HepG2 (cell line): ENCODE data around the gene SEC24D. TPM values are rescaled to one million over a fixed set of nuclear protein-coding genes. Genes with fewer than 3 reads are reported as not detected.

Source experiments
- ATAC-seq: fragments of 200-7000 bp; cut with Tn5 transposase; 3 replicates; pipeline ENCODE4 v1.9.1; 2020; ENCODE audit warnings: mild to moderate bottlenecking, moderate library complexity
- BruUV-seq: library from RNA; stranded (reverse); fragments of 400-500 nt; replicated peaks from 2 replicates; lab custom pipeline; 2021; lab: Mats Ljungman, UMichigan
- CTCF ChIA-PET: fragments of 300-600 bp; formaldehyde crosslinking; extraction: SDS; loops from one replicate; lab custom pipeline; 2021; ENCODE audit warnings: low total read pairs, inconsistent platforms, low intra/inter-chr PET ratio; lab: Yijun Ruan, JAX
- POLR2A ChIA-PET: fragments of 350-600 bp; sonication (Branson Sonifier 250); formaldehyde crosslinking; loops from one replicate; lab custom pipeline; 2020; ENCODE audit warnings: antibody characterized with exemption, inconsistent platforms; lab: Yijun Ruan, JAX
- DNase-seq: peaks from one replicate; pipeline ENCODE4 v3.0.0-alpha.2; 2015; ENCODE audit warnings: low spot score
- FAIRE-seq: peaks from 3 replicates; lab custom pipeline; 2011; peaks lifted over from hg19 to GRCh38; lab: Jason Lieb, UNC
- H2AFZ ChIP-seq: one replicate; pipeline ENCODE4 v1.6.1; 2011; ENCODE audit warnings: low read length, inconsistent platforms
- H3K27ac ChIP-seq: fragments of 300-600 bp; 3 replicates; pipeline ENCODE4 v1.8.0; 2011; ENCODE audit warnings: mixed run types, mild to moderate bottlenecking, mixed read lengths, low read length, inconsistent platforms; ENCODE audit not compliant: insufficient read depth; ENCODE audit errors: extremely low read length
- H3K27me3 ChIP-seq, 2 experiments: fragments of 200-600 bp in 1 of 2; 2 replicates in 1 of 2; 3 replicates in 1 of 2; pipeline versions ENCODE4 v1.6.0 to v1.8.0; 2011; ENCODE audit warnings: low read length in 2 of 2, mild to moderate bottlenecking in 2 of 2, moderate library complexity in 2 of 2, inconsistent platforms in 1 of 2; ENCODE audit not compliant: insufficient read depth in 2 of 2, control insufficient read depth in 1 of 2
- H3K36me3 ChIP-seq, 2 experiments: fragments of 200-600 bp in 1 of 2; replicated peaks in 1 of 2; 2 replicates in 1 of 2; 3 replicates in 1 of 2; pipeline versions ENCODE4 v1.5.1 to v1.8.0; 2011; ENCODE audit warnings: low read length in 2 of 2, inconsistent platforms in 1 of 2; ENCODE audit not compliant: insufficient read depth in 2 of 2, control insufficient read depth in 1 of 2
- H3K4me1 ChIP-seq: 2 replicates; pipeline ENCODE4 v1.5.1; 2012; ENCODE audit warnings: low read length, inconsistent platforms; ENCODE audit not compliant: insufficient read depth
- H3K4me2 ChIP-seq: 2 replicates; pipeline ENCODE4 v1.6.0; 2011; ENCODE audit warnings: low read depth, low read length, inconsistent platforms
- H3K4me3 ChIP-seq, 3 experiments: fragments of 200-600 bp in 1 of 3; sonication (generic), shearing (Covaris generic) in 1 of 3; replicated peaks in 1 of 3; 2 replicates each; pipeline ENCODE4 v1.5.1; 2011 to 2016; ENCODE audit warnings: low read length in 3 of 3, inconsistent platforms in 2 of 3, low read depth in 2 of 3, mild to moderate bottlenecking in 2 of 3, control low read depth in 1 of 3, mixed read lengths in 1 of 3; ENCODE audit not compliant: insufficient read depth in 1 of 3
- H3K79me2 ChIP-seq: one replicate; pipeline ENCODE4 v1.6.1; 2011; ENCODE audit warnings: low read length, inconsistent platforms; ENCODE audit not compliant: insufficient read depth
- H3K9ac ChIP-seq: 2 replicates; pipeline ENCODE4 v1.6.0; 2011; ENCODE audit warnings: mild to moderate bottlenecking, low read depth, low read length, inconsistent platforms; ENCODE audit not compliant: insufficient read depth
- H3K9me3 ChIP-seq: 2 replicates; pipeline ENCODE4 v1.5.1; 2012; ENCODE audit warnings: mild to moderate bottlenecking, low read length
- H4K20me1 ChIP-seq: 2 replicates; pipeline ENCODE4 v1.6.0; 2011; ENCODE audit warnings: inconsistent platforms, mild to moderate bottlenecking, low read length, moderate library complexity; ENCODE audit not compliant: insufficient read depth
- CC2D1A ChIP-seq: sonication (generic); formaldehyde crosslinking; IDR thresholded peaks from 2 replicates; pipeline ENCODE4 v1.8.1; 2023; ENCODE audit warnings: mild to moderate bottlenecking, missing genetic modification reagents
- FOXJ3 ChIP-seq: sonication (generic); formaldehyde crosslinking; IDR thresholded peaks from 2 replicates; pipeline ENCODE4 v1.4.0; 2020; ENCODE audit warnings: missing genetic modification reagents, mild to moderate bottlenecking, borderline replicate concordance
- IRX3 ChIP-seq: sonication (generic); formaldehyde crosslinking; IDR thresholded peaks from 2 replicates; pipeline ENCODE4 v1.8.1; 2023; ENCODE audit warnings: mild to moderate bottlenecking, low read depth, missing genetic modification reagents, borderline replicate concordance
- TRIM22 ChIP-seq: fragments of 450-650 bp; IDR thresholded peaks from 2 replicates; pipeline ENCODE4 v1.6.1; 2017
- ZNF280D ChIP-seq: sonication (generic); formaldehyde crosslinking; IDR thresholded peaks from 2 replicates; pipeline ENCODE4 v1.5.1; 2020; ENCODE audit warnings: mild to moderate bottlenecking, missing genetic modification reagents
- ZNF557 ChIP-seq: sonication (generic); formaldehyde crosslinking; IDR thresholded peaks from 2 replicates; pipeline ENCODE4 v1.4.0; 2020; ENCODE audit warnings: missing genetic modification reagents
- ZNF564 ChIP-seq: sonication (generic); formaldehyde crosslinking; IDR thresholded peaks from 2 replicates; pipeline ENCODE4 v1.8.1; 2023; ENCODE audit warnings: mild to moderate bottlenecking, missing genetic modification reagents
- WGBS: methylation state at CpG from one replicate; pipeline ENCODE4 v1.1.6; 2017; ENCODE audit warnings: low lambda C conversion rate; 5-methylcytosine and 5-hydroxymethylcytosine counted together
- in situ Hi-C: cut with HindIII; loops from 2 replicates; pipeline ENCODE4 v1.10.0; 2017; ENCODE audit warnings: low pct_unique_long_range_greater_than_20kb; ENCODE audit not compliant: extremely low pct_ligation_motif_present
- intact Hi-C: fragments of 100-400 bp; cut with micrococcal nuclease; formaldehyde crosslinking; loops from one replicate; pipeline ENCODE4 v1.10.0; 2022; ENCODE audit not compliant: unreplicated experiment
- polyA plus RNA-seq, 8 experiments: library from polyadenylated mRNA; depleted of rRNA in 3 of 8; stranded (reverse) in 7 of 8; unstranded in 1 of 8; fragments of >200 nt; fragmentation: Illumina TruSeq in 4 of 8; extraction: Trizol in 4 of 8; gene quantifications; 2 replicates each; pipeline versions ENCODE4 v1.2.1 to v1.2.3, GENCODE V29; 2011 to 2016; ENCODE audit warnings: low read depth in 4 of 8, missing spikeins in 1 of 8, mixed read lengths in 1 of 8; ENCODE audit not compliant: insufficient read depth in 1 of 8
- total RNA-seq, 5 experiments: library from RNA; depleted of rRNA; stranded (reverse); fragments of >200 nt; fragmentation: Illumina TruSeq; extraction: Trizol; gene quantifications; 2 replicates each; pipeline ENCODE4 v1.2.3, GENCODE V29; 2016; ENCODE audit warnings: low read depth in 1 of 5
- TF ChIP-seq, protein P1 (sequence below): sonication (generic); formaldehyde crosslinking; IDR thresholded peaks from 2 replicates; pipeline ENCODE4 v1.5.1; 2020; ENCODE audit warnings: missing genetic modification reagents, mild to moderate bottlenecking, borderline replicate concordance
- TF ChIP-seq, protein P2 (sequence below): sonication (generic); formaldehyde crosslinking; IDR thresholded peaks from 2 replicates; pipeline ENCODE4 v1.4.0; 2020; ENCODE audit warnings: mild to moderate bottlenecking, missing genetic modification reagents
- TF ChIP-seq, protein P3 (sequence below): sonication (generic); IDR thresholded peaks from 2 replicates; pipeline ENCODE4 v1.6.1; 2016; ENCODE audit warnings: low read depth, borderline replicate concordance

Gene SEC24D
- total and polyA plus RNA-seq, 2 of the 13 experiments (the other 11 are each of a cell fraction or from before 2014, with no cell fraction given): 30.0 to 51.1 TPM

GRCh38 chr4:118772081-118772766 is 63.7 kb downstream of the SEC24D start:
- WGBS: 82% methylated on average over 7 of the region's 7 CpGs
- no peak overlapping the region for H3K4me3 ChIP-seq
- intact Hi-C loops: loop anchor here (1.0 to 2.0 kb wide), 3 partner anchors 93 to 197 kb away; no protein-coding TSS in a partner anchor
- TF ChIP-seq, protein P1, sequence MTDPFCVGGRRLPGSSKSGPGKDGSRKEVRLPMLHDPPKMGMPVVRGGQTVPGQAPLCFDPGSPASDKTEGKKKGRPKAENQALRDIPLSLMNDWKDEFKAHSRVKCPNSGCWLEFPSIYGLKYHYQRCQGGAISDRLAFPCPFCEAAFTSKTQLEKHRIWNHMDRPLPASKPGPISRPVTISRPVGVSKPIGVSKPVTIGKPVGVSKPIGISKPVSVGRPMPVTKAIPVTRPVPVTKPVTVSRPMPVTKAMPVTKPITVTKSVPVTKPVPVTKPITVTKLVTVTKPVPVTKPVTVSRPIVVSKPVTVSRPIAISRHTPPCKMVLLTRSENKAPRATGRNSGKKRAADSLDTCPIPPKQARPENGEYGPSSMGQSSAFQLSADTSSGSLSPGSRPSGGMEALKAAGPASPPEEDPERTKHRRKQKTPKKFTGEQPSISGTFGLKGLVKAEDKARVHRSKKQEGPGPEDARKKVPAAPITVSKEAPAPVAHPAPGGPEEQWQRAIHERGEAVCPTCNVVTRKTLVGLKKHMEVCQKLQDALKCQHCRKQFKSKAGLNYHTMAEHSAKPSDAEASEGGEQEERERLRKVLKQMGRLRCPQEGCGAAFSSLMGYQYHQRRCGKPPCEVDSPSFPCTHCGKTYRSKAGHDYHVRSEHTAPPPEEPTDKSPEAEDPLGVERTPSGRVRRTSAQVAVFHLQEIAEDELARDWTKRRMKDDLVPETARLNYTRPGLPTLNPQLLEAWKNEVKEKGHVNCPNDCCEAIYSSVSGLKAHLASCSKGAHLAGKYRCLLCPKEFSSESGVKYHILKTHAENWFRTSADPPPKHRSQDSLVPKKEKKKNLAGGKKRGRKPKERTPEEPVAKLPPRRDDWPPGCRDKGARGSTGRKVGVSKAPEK (CRISPR knock-in tag): no peak
- TF ChIP-seq ZNF564 (CRISPR knock-in tag) (no peak), CC2D1A (CRISPR knock-in tag) (no peak), ZNF280D (CRISPR knock-in tag) (no peak), FOXJ3 (peak; percentile 29; the same call in 1 of the 2 replicates), IRX3 (no peak), ZNF557 (CRISPR knock-in tag) (no peak), TRIM22 (no peak)
- TF ChIP-seq, protein P2, sequence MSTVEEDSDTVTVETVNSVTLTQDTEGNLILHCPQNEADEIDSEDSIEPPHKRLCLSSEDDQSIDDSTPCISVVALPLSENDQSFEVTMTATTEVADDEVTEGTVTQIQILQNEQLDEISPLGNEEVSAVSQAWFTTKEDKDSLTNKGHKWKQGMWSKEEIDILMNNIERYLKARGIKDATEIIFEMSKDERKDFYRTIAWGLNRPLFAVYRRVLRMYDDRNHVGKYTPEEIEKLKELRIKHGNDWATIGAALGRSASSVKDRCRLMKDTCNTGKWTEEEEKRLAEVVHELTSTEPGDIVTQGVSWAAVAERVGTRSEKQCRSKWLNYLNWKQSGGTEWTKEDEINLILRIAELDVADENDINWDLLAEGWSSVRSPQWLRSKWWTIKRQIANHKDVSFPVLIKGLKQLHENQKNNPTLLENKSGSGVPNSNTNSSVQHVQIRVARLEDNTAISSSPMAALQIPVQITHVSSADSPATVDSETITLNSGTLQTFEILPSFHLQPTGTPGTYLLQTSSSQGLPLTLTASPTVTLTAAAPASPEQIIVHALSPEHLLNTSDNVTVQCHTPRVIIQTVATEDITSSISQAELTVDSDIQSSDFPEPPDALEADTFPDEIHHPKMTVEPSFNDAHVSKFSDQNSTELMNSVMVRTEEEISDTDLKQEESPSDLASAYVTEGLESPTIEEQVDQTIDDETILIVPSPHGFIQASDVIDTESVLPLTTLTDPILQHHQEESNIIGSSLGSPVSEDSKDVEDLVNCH (CRISPR knock-in tag): no peak
- TF ChIP-seq, protein P3, sequence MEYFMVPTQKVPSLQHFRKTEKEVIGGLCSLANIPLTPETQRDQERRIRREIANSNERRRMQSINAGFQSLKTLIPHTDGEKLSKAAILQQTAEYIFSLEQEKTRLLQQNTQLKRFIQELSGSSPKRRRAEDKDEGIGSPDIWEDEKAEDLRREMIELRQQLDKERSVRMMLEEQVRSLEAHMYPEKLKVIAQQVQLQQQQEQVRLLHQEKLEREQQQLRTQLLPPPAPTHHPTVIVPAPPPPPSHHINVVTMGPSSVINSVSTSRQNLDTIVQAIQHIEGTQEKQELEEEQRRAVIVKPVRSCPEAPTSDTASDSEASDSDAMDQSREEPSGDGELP: no peak

More at GRCh38 chr4:118772081-118772766, 63.7 kb downstream of the SEC24D start:
- in situ Hi-C loops: loop anchor here (5.0 kb wide), 1 partner anchor 120 kb away; no protein-coding TSS in a partner anchor
- H3K4me1 ChIP-seq: no peaks in the 10 kb centered on the region
- H3K9ac ChIP-seq: no peak overlapping the region
- H2AFZ ChIP-seq: no peak overlapping the region
- ATAC-seq (peak; percentile 83), DNase-seq (peak; percentile 18), FAIRE-seq (no peak)
- H3K9me3 ChIP-seq: no peaks in the 10 kb centered on the region
- no peaks in the 10 kb centered on the region for H3K79me2 ChIP-seq
- CTCF ChIA-PET: interaction anchor here (0.7 to 4.1 kb wide), 3 partner anchors 93 to 197 kb away, joined by 3 to 20 read pairs (median 5); partner anchors contain the start of gene SYNPO2
- H3K4me2 ChIP-seq: no peak overlapping the region
- peaks cover 3 to 37% of the 10 kb centered on the region in 2 experiments; a peak in 4 of 5 replicates for H3K36me3 ChIP-seq
- BruUV-seq: no TSS peak
- H4K20me1 ChIP-seq: peaks cover 6% of the 10 kb centered on the region; the same call in 1 of the 2 replicates
- POLR2A ChIA-PET: no interaction called here
- no peak overlapping the region for H3K27ac ChIP-seq
- no peaks in the 10 kb centered on the region for H3K27me3 ChIP-seq
